Measurements from ENCODE around the gene KLHL7.

DNA sequence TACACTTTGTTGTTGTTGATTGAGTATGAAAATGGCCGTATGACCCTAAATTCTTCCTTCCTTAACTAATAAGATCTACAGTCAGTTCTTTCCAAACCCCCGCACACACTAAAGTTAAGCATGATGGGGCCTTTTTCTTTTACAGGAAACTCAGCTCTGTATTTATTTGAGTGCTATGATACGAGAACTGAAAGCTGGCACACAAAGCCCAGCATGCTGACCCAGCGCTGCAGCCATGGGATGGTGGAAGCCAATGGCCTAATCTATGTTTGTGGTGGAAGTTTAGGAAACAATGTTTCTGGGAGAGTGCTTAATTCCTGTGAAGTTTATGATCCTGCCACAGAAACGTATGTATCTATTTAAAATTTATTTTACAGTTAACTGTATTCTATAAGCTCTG, 62.1 kb downstream of the KLHL7 start:
- no peak for TF ChIP-seq POLR2A (IDR thresholded peaks at IDR 0.05)
- TF ChIP-seq, protein P1, sequence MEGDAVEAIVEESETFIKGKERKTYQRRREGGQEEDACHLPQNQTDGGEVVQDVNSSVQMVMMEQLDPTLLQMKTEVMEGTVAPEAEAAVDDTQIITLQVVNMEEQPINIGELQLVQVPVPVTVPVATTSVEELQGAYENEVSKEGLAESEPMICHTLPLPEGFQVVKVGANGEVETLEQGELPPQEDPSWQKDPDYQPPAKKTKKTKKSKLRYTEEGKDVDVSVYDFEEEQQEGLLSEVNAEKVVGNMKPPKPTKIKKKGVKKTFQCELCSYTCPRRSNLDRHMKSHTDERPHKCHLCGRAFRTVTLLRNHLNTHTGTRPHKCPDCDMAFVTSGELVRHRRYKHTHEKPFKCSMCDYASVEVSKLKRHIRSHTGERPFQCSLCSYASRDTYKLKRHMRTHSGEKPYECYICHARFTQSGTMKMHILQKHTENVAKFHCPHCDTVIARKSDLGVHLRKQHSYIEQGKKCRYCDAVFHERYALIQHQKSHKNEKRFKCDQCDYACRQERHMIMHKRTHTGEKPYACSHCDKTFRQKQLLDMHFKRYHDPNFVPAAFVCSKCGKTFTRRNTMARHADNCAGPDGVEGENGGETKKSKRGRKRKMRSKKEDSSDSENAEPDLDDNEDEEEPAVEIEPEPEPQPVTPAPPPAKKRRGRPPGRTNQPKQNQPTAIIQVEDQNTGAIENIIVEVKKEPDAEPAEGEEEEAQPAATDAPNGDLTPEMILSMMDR (IDR thresholded peaks at IDR 0.05): no peak

All from vagina (tissue), 2 donors.